Measurements from ENCODE around the gene EZR.
"Not testable (repeated sequence)": the region's sequence is repeated elsewhere in the genome, so short reads cannot be mapped to it uniquely, and the experiment has no call there.

EZR gene

DNA sequence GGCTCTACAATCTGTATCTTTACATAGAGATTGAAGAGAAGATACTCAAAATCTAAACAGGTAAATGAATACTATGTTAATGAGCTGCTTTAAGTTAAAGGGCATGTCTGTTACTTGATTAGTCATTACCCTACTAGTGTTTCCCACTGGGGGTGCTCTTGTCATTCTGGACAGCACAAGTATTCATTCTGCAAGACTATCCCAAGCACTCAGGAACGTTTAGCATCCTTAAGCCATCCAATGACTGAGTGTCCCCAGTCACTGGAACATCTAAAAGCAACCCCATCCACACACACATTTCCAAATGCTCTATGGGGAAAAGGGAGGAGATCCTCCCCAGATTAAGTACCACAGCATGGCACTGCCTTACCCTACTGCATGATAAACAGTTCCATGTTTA is 25.7 kb downstream of the EZR start:
- DNase-seq, result no peak

DNA sequence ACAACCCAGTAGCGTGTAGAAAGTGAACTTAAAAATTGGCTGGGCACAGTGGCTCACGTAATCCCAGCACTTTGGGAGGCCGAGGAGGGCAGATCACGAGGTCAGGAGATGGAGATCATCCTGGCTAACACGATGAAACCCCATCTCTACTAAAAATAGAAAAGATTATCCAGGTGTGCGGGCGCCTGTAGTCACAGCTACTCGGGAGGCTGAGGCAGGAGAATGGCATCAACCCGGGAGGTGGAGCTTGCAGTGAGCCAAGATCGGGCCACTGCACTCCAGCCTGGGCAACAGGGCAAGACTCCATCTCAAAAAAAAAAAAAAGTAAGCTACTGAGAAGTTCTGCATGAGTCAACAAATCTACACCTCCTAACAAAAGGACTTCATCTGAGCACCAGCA is 26.7 kb downstream of the EZR start:
- not testable (repeated sequence) for DNase-seq

DNA sequence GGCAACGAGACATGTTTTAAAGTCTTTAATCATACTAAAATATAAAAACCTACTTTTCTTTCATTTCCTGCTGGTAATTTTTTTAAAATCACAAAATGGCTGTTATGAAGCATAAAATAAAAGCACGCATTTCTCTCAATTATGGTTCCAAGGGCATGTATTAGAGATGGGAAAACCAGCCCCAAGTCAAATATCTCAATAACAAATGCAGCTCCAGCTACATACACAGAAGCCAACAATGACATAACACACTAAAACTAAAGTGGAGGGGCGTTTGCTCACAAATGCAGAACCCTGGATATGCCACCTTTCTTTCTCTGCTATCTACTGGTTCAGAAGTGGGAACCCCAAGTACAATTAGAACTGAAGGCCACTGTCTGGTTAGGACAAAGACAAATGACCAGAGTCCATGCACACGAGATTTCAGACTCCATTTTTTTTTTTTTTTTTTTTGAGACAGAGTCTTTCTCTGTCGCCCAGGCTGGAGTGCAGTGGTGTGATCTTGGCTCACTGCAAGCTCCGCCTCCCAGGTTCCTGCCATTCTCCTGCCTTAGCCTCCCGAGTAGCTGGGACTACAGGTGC is 27.8 kb downstream of the EZR start:
- no peak for DNase-seq

DNA sequence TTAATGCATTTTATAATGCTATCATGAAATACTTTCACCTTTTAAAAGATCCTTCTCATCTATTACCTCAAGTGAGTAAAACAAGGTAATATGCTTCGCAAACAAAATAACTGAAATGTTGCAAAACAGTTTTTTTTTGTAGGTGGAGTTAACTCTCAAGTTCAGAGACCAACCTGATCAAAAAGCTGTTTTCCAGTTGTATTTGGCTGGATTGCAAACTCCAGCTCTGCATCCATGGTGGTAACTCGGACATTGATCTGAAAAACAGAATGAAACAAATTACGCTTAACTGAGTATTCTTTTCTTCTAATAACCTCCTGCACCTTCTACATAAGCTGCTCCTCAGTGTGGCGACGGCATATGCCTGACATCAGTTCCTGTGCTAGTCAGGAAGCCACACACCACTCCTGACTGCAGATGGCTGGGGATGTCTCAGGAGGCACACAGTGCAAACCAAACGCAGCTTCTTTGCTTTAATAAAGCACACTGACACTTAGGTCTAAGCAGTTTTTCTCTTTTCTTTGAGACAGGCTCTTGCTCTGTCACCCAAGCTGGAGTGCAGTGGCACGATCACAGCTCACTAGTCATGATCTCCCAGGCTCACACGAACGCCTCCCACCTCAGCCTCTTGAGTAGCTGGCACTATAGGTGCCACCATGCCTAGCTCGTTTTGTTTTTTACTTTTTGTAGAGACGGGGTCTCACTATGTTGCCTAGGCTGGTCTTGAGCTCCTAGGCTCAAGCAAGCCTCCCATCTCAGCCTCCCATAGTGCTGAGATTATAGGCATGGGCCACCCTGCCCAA is 29.9 kb downstream of the EZR start:
- no peak for DNase-seq

DNA sequence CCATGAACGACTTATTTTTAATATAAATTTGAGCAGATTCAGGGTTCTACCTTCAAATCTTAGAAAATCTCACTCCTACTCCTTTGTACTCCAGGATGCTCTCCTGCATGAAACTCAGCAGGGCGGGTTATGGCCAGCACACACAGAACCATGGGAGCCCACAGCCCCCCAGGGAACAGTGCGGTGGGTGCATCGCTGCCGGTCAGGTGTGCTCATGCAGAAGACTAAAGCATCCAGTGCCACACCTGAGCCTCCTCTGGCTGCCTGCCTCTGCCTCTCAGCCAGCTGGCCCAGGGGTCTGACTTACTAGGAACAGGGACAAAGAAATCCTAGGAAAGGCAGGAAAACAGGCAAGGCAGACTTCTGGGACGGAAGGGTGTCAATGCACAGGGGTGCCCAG is 31.8 kb downstream of the EZR start:
- DNase-seq, result no peak

DNA sequence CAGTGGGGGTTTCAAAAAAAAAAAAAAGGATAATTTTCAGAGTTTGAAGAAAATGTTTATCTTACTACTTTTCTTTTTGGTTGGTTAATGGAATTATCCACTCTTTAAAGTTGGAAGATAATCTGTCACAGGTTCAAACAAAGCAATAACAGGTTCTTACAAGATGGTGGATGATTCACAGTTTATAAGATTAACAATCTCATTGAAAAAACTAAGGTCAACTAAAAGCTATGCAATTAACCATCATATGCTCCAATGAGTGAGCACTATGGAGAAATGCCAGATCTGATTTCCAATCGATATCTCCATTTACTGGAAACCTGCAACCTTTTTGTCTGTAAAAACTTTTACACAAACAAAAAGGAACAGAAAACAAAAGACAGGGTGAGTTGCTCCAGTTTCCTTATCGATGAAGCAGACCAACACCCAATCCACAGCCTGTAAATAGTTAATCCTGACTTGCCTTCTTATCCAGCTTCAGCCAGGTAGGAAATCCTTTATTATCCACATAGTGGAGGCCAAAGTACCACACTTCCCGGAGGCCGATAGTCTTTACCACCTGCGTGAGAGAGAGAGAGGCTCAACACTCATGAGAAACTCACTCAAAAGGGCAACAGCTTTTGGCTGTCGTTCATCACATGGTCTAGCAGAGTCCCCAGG is 32.4 kb downstream of the EZR start:
- no peak for DNase-seq

DNA sequence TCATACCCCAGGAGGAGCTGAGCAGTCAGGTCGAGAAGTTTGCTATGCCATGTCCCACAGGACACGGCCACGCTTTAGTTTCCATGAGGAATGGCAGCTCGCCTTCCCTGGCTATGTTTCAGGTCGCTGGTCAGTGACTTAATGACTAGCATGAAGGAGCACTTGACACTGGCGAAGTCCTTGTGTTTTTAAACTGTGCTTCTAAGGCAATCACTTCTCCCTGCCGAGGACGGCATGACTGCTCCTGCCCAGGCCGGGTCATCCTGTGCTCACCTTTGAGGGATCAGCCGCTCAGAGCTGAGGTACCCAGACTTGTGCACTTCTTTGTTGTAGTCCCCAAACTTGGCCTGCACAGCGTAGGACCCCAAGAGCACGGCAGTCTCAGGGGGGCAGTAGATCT is 34.1 kb downstream of the EZR start:
- DNase-seq, result no peak

DNA sequence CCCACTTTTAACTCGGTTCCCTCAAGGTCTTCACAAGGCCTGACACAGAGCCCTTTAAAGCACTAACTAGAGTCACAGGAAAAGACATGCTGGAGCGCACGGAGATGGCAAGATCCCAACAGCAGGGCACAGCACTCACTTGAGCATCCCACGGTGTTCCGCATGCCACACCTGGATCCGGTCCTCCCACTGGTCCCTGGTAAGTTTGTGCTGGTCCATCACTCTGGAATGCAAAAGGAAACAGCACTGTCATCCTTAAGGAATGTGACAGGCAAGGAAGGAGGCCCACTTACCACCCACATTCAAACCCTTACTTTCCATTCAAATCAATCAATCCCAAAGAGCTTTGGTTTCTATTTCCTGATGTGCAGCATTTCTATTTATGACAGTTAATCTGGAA is 34.7 kb downstream of the EZR start:
- DNase-seq, result no peak

DNA sequence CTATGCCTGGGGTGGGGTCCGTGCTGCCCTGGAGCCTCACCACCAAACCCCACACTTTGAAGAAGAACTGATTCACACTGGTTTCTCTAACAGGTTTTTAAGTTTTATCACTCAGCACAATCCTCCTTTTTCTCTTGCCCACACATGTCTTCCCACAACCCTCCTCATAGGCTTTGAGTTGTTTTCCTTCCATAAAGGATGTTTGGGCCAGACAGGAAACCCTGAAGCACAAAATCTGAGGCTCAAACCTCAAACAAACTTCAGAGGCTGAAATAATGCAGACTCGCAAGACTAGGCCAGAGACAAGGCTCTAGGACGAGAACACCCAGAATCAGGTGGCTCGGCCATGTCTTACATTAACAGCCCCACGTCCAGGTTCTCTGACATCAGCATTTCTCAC is 35.3 kb downstream of the EZR start:
- DNase-seq, result no peak

DNA sequence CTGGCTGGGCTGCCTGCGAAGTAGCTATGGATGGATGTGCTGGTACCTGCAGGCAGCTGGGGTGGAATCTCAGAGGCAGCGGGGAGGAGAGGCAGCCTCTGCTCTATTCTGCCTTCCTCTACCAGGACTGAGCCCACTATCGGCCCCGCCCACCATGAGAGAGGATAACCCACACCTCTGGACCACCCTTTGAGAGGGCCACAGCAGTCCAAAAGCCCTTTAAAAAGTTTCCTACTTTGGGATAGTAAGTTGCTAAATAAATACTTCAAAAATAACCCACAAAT is 36.1 kb downstream of the EZR start:
- DNase-seq, result no peak

DNA sequence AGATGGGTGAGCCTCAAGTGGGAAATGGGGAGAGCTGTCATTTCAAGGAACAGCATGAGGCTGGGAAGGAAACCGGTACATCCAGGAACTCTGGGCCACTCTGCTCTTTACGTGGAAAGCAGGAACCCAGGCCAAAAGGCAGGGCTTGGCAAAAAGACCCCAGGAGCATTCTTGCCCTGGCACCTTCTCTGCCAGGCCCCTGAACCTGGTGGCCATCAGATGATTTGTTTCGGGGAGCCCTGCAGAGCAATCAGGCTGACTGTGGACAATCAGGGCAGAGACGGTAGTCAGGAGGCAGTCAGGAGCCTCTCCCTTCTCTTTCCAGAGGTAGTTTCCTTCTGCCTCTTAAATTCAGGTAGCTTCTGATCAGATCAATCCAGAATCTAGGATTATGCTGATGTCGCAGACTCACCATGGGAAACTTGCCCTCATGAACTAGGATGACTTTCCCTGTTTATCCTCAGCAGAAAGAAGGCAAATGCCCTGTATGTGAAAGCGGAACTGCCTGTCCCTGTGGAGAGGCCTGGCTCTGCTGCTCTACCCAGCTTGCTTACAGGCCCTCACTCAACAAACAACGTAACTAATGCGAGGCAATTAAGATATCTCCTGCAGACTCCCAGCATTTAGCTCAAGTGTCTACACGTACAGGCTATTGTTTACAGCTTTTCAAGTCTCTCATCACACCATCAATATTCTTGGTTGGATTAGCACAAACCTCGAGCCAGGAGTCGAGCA is 36.6 kb downstream of the EZR start:
- no peak for DNase-seq

DNA sequence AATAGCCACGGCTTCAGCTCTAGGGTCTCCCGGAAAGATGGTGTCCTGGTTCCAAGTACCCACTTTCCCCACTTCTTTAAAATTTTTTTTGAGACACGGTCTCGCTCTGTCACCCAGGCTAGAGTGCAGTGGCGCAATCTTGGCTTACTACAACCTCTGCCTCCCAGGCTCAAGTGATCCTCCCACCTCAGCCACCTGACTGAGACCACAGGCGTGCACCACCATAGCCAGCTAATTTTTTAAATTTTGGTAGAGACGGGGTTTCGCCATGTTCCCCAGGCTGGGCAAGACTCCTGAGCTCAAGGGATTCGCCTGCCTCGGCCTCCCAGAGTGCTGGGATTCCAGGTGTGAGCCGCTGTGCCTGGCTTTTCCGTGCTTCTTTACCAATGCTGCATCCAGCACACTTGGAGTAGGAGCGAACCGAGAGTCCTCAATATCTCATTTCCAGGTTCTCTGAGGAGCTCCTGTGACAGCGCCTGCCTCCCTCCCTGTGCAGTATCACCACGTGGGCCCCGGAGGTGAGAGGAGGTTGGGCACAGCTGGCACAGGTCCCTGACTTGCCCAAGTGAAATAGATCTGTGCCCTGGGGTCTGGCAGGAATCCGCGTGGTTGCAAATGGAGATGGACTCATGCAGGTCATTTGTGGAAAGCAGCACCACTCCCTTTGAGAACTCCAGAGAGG is 37.3 kb downstream of the EZR start:
- no peak for DNase-seq

DNA sequence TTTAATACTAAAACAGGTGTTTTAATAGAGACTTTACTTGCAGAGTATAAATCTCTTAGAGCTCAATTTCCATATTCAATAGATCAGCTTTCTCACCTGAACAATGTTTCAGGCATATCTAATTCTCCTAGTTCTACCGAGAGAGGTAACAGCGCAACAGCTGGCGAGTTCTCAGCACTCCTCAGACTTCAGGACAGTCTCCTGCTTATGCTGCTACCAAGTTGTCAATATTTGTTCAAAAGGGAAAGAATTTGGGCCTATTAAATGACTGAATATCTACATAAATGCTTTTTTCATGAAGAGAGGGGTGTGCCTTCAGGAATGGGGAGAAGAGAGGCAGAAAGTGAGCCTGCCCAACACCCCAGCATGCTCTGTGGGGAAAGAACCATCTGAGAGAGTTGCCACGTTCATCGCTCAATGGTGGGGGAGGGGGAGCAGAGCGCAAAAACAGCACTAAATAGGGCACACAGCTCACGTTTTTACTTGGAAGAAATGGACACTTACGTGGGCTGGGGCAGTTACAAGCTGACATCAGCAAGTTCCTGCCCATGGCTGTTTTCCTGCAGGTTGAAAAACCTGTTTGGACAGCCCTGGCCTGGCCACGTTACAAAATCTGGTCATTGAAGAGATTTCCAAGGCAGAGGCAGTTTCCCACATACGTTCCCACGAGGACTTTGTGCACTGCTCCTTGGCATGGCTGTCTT is 38.0 kb downstream of the EZR start:
- no peak for DNase-seq

DNA sequence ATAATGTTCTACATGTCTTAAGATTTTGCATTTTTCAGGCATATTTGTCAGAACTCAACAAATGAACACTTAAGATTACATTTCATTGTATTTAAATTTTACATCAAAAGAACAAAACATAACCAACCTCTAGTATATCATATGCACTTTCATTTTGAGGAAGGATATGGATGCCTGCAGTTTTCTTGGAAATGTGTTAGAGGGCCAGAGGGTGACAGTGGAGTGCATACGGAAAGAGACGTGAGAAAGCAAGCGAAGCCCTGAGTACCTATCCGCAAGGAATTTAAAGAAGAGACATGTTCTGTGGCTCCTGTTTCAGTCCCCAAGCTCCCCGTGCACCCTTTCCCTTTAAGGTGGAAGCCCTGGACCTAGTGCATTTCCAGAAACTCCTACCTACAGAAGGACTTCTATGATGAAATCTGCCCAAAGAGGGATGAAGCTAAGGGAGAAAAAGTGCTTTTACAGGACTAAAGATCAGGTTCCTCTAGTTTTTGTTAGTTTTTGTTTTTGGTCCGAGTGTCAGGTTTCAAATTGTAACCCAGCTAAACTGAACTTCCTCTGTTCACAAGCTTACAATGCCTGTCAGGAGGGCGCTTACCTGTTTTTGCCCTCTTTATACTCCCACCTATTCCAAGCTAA is 38.8 kb downstream of the EZR start:
- DNase-seq, result no peak

DNA sequence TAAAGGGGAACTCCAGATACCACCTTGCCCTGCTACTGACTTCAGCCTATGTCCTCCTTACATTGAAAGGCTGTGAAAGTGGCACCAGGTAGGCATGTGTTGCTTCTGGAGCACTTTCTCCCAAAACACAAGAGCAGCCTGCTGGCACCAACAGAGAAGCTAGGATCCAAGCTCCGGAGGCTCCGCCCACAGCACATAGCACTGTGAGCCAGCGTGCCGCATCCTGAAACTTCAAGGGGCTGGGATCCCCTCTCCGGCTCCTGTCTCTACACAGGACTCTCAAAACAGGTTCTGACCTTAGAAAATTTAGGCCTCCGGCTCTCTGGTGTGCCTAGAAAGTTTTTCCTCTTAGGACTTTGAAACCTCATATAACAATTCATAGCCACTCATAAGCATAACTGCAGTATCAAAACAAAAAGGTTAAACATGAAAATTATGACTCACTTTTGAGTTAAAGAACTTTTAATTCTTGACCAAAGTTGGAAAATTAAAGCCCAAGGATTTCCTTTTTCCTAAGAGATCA is 41.1 kb downstream of the EZR start:
- no peak for DNase-seq

DNA sequence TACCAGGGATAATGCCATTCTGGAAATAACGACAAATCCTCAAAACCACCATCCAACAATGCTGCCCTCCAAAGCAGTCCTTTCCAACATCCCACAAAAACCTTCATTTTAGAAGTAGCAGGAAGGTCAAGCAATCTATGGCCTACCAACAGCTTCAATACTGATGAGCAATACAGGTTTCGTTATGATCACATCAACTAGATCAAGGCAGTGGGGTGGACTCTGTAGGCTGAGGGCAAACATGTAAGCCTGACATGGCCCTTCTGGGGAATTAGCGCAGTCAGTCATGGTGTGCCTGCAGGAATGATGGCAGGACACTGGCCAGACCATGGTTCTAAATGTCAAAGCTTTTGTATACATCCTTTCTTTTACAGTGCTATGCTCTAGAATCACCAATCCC is 41.7 kb downstream of the EZR start:
- DNase-seq, result no peak

DNA sequence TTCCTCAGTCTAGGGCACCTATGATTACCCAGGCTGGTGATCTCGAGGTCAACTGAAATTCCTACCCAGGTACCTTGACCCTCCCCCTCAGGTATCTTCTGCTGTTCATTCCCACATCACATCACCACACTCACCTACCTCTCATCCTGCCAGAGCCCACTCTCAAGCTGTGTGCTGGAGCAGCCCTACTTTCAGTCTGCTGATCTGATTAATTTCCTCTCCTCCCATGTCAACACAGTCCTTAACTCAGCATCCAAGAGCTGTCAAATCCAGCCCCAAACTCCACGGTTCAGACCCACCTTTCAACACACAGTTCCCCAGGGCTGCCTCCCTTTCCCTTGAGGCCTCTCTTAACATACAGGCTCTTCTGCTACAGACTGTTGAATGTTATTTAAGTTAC is 42.4 kb downstream of the EZR start:
- no peak for DNase-seq

DNA sequence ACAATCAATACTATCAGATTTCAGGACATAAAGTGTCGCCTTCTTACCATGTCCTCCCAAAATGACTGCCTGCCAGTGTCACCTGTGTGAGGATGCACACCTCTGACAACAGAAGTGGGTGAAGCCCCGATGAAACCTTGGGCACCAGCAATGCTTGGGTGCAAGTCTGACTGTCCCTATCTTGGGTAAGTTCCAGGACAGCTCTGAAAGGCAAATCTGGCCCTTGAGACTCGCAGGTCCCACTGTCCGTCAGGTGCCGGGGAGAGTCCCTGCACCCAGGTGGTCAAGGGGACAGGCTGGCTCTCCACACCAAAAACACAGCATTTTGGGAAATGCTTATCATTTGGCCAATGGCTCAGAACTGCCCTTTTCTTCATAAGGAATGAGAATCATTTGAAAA is 43.3 kb downstream of the EZR start:
- DNase-seq, result no peak

DNA sequence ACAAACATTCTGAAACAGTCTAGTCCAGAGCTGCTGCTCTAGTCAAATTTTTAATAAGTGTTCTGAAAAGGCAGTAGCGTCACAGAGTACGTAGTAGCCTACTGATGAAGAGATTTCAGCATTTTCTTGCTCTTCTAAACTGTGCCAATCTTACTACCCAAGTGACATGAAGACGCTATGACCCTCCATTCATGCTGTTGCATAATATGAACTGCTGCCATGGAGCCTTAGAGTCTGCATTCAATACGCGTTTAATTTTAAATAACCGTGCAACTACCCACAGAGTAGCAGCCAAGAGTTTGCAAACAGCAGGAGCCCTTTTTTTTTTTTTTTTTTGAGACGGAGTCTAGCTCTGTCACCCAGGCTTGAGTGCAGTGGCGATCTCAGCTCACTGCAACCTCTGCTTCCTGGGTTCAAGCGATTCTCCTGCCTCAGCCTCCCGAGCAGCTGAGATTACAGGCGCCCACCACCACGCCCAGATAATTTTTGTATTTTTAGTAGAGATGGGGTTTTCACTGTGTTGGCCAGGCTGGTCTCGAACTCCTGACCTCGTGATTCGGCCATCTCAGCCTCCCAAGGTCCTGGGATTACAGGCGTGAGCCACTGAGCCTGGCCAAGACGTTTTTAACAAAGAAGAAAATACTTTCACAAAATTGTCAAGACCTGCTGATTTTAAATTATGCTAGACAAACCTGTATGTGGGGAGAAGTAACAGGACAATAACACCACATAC is 44.3 kb downstream of the EZR start:
- DNase-seq, result no peak

DNA sequence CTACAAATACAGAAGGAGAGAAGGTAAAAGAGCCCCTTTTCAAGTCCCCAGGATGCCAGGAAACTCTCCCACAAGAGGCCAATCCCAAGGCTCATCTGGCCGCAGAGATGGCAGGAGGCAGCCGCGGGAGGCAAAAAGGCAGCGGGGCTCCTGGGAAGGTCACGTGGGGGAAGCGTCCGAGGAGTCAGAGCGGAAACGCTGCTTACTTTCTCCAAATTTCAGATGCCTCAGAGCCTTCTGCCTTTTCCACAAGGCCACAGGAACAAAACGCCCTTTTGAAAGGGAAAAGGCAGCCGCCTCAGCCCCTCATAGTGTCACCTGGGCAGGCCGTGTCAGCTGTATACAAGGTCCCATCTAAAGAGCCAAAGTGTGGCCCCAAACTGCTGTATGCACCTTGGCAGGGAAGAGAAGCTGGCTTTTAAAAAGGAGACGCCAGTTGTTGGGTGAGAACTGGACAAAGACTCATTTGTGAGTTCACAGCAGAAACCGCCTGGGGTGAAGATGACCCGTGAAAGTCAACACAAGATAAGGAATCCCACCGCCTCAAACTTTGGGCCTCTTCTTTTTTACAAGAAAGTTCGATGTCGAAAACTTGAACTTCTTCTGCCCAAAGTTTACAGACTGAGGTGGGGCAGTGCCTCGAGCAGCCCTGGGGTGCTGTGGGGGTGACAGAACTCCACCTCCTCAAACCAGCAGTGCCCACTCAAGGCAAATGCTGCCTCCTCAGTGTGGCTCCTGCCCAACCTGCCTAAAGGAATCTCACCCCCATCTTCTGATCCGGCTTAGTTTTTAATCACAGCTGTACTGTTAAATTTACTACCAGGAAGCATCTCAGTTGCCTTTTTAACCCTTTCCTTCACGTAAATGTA is 45.4 kb downstream of the EZR start:
- no peak for DNase-seq

Measured in amniotic stem cell (primary cell).